ENCODE results near the gene MYG1. TPM values are rescaled to one million over a fixed set of nuclear protein-coding genes. Genes with fewer than 3 reads are reported as not detected.

MYG1 gene
- total and polyA plus RNA-seq, 2 of the 13 experiments (the other 11 are each of a cell fraction or from before 2014, with no cell fraction given), result 38.6 to 58.0 TPM

- 0 out of 2 replicates have a peak, but pooled peaks have one; percentile 35 for TF ChIP-seq DR1 (CRISPR knock-in tag; IDR thresholded peaks at IDR 0.05)
- TF ChIP-seq EEA1 (CRISPR knock-in tag; IDR thresholded peaks at IDR 0.05; ENCODE audit: borderline replicate concordance), result no peak
- no peak for TF ChIP-seq FOXP4 (CRISPR knock-in tag; IDR thresholded peaks at IDR 0.05)
- no peak for TF ChIP-seq ZNF577 (CRISPR knock-in tag; IDR thresholded peaks at IDR 0.05; ENCODE audit: borderline replicate concordance, low read depth)
- no peak for TF ChIP-seq HOXA3 (CRISPR knock-in tag; IDR thresholded peaks at IDR 0.05)
- TF ChIP-seq ZNF432 (CRISPR knock-in tag; IDR thresholded peaks at IDR 0.05; ENCODE audit: borderline replicate concordance), result no peak
- no peak for TF ChIP-seq ATF6 (CRISPR knock-in tag; conservative IDR thresholded peaks at IDR 0.05)
- no peak for TF ChIP-seq HNF4G (IDR thresholded peaks at IDR 0.05; ENCODE audit: borderline replicate concordance, low read depth, low read length)
- TF ChIP-seq HNF4G (CRISPR knock-in tag; IDR thresholded peaks at IDR 0.05; ENCODE audit: borderline replicate concordance, low read depth), result no peak
- TF ChIP-seq GTF3A (CRISPR knock-in tag; conservative IDR thresholded peaks at IDR 0.05), result no peak
- TF ChIP-seq MAF1 (CRISPR knock-in tag; IDR thresholded peaks at IDR 0.05; ENCODE audit: borderline replicate concordance), result 0 out of 2 replicates have a peak, but pooled peaks have one; percentile 2
- no peak for TF ChIP-seq TGIF2 (CRISPR knock-in tag; IDR thresholded peaks at IDR 0.05)
- TF ChIP-seq ARID3A (IDR thresholded peaks at IDR 0.05; ENCODE audit: low read depth, low read length), result no peak
- TF ChIP-seq WIZ (CRISPR knock-in tag; IDR thresholded peaks at IDR 0.05), result no peak
- TF ChIP-seq SP2 (CRISPR knock-in tag; IDR thresholded peaks at IDR 0.05), result peak; percentile 38; the same call in 1 of the 2 replicates
- no peak for TF ChIP-seq RAD21 (CRISPR knock-in tag; IDR thresholded peaks at IDR 0.05)
- no peak for TF ChIP-seq LRRFIP1 (CRISPR knock-in tag; conservative IDR thresholded peaks at IDR 0.05)
- no peak for TF ChIP-seq MLXIP (CRISPR knock-in tag; IDR thresholded peaks at IDR 0.05; ENCODE audit: borderline replicate concordance)
Measured at GRCh38 chr12:53252349-53252916, 47.1 kb upstream of the MYG1 start (continued).

Measured in HepG2 (cell line).